Esophagus muscularis mucosa (tissue), 3 donors: ENCODE results near the gene MICAL3.

Experiments
- POLR2A ChIP-seq: fragments of 450-650 bp; IDR thresholded peaks from one replicate; pipeline ENCODE4 v1.6.1; 2017; ENCODE audit warnings: antibody characterized with exemption, moderate library complexity, mild to moderate bottlenecking, low read depth
- TF ChIP-seq, protein P1 (sequence below), 3 experiments: fragments of 200-600 bp in 2 of 3; fragments of 450-650 bp in 1 of 3; sonication (generic) in 2 of 3; IDR thresholded peaks; one replicate each; pipeline ENCODE4 v1.5.1; 2017 to 2019; ENCODE audit warnings: antibody characterized with exemption in 3 of 3, mild to moderate bottlenecking in 2 of 3, moderate library complexity in 1 of 3

DNA sequence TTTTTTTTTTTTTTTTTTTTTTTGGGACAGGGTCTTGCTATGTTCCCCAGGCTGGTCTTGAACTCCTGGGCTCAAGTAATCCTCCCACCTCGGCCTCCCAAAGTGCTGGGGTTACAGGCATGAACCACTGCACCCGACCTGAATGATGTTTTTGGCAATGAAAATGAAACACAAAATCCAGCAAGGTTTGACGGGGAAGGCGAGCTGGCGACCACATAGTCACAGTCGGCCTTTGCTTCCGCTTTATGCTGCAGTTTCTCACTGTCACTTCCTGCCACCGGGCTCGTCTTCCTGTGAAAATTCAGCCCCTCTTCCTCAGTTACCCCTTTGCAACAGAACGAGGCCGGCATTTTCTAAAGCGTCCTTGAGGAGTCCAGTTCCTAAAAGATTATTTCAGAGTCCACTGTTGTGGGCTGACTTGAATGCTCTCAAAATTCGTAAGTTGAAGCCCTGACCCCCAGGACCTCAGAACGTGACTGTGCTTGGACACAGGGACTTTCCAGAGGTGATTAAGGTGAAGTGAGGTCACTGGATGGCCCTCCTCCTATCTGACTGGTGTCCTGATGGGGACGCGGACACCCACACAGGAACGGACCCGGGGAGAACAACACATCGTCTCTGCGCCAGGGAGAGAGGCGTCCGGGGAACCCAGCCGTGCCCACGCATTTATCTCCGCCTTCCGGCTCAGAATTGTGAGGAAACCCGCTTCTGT lies 247.2 kb downstream of the MICAL3 start:
- TF ChIP-seq, protein P1, sequence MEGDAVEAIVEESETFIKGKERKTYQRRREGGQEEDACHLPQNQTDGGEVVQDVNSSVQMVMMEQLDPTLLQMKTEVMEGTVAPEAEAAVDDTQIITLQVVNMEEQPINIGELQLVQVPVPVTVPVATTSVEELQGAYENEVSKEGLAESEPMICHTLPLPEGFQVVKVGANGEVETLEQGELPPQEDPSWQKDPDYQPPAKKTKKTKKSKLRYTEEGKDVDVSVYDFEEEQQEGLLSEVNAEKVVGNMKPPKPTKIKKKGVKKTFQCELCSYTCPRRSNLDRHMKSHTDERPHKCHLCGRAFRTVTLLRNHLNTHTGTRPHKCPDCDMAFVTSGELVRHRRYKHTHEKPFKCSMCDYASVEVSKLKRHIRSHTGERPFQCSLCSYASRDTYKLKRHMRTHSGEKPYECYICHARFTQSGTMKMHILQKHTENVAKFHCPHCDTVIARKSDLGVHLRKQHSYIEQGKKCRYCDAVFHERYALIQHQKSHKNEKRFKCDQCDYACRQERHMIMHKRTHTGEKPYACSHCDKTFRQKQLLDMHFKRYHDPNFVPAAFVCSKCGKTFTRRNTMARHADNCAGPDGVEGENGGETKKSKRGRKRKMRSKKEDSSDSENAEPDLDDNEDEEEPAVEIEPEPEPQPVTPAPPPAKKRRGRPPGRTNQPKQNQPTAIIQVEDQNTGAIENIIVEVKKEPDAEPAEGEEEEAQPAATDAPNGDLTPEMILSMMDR (IDR thresholded peaks at IDR 0.05), result no peak
- no peak for TF ChIP-seq POLR2A
